ENCODE data around the gene NAV2.

The NAV2 gene

GRCh38 chr11:19864141-19865140 is 151.8 kb downstream of the NAV2 start:
- DNase-seq = peak in 3 of 51 donors; percentile 6 to 9 (median 6)

DNA sequence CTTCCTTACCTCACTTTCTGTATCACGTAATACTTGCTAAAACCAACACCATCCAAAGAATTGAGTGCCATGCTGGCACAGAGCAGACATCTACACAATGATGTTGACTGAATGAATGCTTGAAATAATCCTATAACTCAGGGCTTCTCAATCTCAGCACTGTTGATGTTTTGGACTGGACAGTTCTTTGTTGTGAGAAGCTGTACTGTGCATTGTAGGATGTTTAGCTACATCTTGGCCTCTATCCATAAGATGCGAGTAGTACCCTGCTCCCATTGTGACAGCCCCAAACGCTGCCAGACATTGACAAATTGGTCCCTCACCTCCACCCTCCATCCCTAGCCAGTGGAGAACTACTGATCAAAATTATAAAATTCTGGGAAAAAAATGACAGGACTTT is 153.4 kb downstream of the NAV2 start:
- no peak for DNase-seq

DNA sequence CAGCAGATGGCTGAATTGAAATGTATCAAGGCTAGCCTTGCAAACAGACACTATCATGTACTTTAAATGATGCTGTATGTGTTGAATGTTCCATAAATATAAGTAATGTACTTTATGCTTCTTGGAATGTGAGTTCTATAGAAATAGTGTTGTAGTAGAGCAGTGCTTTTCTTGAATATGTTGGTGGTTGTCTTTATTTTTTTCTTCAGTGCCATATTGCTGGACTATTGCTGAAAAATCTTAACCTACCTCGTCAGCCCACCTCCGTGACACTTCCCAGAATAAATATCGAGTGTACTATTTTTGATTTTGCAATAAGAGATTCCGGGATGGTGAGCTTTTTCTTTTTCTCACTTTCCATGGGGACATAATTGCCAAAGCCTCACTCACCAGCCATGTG is 153.9 kb downstream of the NAV2 start:
- no peak for DNase-seq

- DNase-seq = no peak
Measured at GRCh38 chr11:19867064-19867463, 154.4 kb downstream of the NAV2 start.

DNA sequence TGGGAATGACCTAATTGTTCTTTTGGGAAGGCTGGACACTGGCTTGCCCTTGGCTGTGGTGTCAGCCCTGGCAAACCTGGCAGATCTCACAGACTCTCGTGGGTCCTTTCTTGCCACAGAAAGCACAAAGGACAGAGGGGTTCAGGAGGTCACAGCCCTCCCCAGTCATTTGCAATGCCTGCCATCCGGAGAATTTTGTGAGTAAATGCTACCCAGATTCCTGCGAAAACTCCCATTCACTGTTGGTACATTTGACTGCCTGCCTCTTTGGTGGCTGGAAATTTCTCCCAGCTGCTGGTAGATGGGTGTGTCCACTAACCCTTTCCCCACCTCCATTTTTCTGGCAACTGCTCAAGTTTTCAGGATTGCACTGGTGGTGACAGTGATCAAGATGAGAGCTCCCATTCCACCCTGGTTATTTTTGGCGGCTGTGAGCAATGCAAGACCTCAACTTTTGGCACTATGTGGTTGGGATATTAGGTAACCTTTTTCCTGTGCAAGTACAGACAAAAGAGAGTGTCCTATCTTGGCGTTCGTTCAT is 155.7 kb downstream of the NAV2 start:
- DNase-seq = peak in 13 of 51 donors; percentile 8 to 53 (median 20)

GRCh38 chr11:19868871-19869270 is 156.2 kb downstream of the NAV2 start:
- DNase-seq = no peak

GRCh38 chr11:19869466-19869865 is 156.8 kb downstream of the NAV2 start:
- no peak for DNase-seq

GRCh38 chr11:19869946-19870589 is 157.4 kb downstream of the NAV2 start:
- peak in 2 of 51 donors; percentile 10 for DNase-seq

DNA sequence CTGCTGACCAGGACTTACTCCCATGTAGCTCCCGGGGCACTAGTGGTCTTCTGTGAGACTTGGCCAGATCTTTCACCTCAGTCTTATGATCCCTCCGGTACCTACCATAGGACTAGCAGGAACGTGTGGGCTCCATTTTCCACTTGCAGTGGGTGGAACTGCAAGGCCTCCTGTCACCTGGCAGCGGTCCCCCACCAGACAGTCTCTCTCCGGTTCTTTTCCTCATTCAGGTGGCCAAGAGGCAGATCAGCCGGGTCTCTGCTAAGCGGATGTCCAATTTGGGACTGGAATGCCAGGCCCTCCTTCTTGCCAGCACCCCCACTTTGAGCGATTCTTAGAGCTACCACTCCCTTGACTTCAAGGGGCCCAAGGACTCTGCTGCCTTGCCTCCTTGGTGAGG is 158.9 kb downstream of the NAV2 start:
- no peak for DNase-seq

- DNase-seq = no peak
Measured at GRCh38 chr11:19872512-19873145, 160.0 kb downstream of the NAV2 start.

GRCh38 chr11:19873730-19874129 is 161.1 kb downstream of the NAV2 start:
- no peak for DNase-seq

- no peak for DNase-seq
Measured at GRCh38 chr11:19874266-19874665, 161.6 kb downstream of the NAV2 start.

GRCh38 chr11:19876750-19877149 is 164.1 kb downstream of the NAV2 start:
- DNase-seq = no peak

GRCh38 chr11:19878520-19878919 is 165.9 kb downstream of the NAV2 start:
- DNase-seq = no peak

GRCh38 chr11:19879307-19880087 is 166.9 kb downstream of the NAV2 start:
- peak in 13 of 51 donors; percentile 7 to 59 (median 25) for DNase-seq

DNA sequence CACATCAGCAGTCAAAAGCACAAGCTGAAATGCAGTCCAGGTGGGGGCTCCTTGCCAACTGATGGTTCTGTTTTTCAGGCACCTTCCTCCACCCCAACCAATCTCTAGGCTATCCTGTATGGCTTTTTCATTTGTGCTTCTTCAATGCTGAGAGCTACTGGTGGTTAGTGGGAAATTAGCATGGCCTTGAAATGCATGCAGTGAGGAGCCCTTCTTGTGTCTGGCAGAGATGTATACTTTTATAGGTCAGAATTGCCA is 167.4 kb downstream of the NAV2 start:
- no peak for DNase-seq

- DNase-seq = no peak
Measured at GRCh38 chr11:19881177-19881576, 168.5 kb downstream of the NAV2 start.

- no peak for DNase-seq
Measured at GRCh38 chr11:19882356-19882755, 169.7 kb downstream of the NAV2 start.

- DNase-seq = no peak
Measured at GRCh38 chr11:19886498-19886897, 173.9 kb downstream of the NAV2 start.

DNA sequence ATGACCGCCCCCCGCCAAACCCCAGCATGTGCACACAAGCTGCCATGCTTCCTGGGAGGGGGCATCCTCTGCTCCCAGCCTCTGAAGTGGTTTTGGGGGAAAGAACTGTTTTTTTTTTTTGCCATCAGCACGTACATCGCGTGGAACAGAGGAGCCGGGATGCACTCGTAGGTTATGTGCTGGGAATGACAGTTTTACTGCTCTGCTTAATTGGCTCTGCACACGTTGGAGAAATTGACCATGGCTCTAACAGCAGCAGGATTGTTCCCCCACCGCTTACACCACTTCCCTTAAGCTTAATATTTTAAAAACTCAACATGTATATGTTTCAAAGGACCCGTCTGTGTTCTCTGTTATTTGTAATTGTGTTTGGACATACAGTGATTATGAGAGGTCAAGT is 175.2 kb downstream of the NAV2 start:
- DNase-seq = no peak

DNA sequence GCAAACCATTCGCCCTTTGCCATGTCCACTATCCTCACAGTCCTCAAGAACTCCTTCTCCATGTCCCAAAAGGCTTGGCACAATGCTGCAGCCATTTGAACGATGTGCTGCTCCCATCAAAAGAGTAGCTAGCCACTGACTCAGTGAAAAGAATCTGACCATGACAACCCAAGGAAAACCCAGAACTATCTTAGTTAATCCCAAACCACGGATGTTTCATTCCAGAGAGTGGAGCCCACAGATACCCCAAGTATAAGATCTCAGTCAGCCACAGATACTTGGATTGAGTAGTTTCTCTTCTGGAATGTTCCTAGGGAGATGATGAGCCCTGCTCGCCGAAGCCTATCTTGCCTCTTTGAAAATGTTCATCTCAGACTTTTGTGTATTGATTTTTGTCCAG is 176.9 kb downstream of the NAV2 start:
- no peak for DNase-seq

Data from hypothalamus (tissue), 51 donors.